Uterus (tissue), 2 donors: Measurements from ENCODE around the gene KLK4.
"Not testable (repeated sequence)": the region's sequence is repeated elsewhere in the genome, so short reads cannot be mapped to it uniquely, and the experiment has no call there.

Experiments used
- POLR2A ChIP-seq, 2 donors: fragments of 450-650 bp; IDR thresholded peaks; one replicate each; pipeline ENCODE4 v1.6.1; 2016; ENCODE audit warnings: antibody characterized with exemption in 2 of 2, mild to moderate bottlenecking in 1 of 2, moderate library complexity in 1 of 2
- TF ChIP-seq, protein P1 (sequence below), 4 experiments: fragments of 200-600 bp in 2 of 4; fragments of 450-650 bp in 2 of 4; sonication (generic) in 2 of 4; IDR thresholded peaks; one replicate each; pipeline ENCODE4 v1.5.1; 2016 to 2019; ENCODE audit warnings: antibody characterized with exemption in 4 of 4, mild to moderate bottlenecking in 2 of 4, moderate library complexity in 1 of 4

DNA sequence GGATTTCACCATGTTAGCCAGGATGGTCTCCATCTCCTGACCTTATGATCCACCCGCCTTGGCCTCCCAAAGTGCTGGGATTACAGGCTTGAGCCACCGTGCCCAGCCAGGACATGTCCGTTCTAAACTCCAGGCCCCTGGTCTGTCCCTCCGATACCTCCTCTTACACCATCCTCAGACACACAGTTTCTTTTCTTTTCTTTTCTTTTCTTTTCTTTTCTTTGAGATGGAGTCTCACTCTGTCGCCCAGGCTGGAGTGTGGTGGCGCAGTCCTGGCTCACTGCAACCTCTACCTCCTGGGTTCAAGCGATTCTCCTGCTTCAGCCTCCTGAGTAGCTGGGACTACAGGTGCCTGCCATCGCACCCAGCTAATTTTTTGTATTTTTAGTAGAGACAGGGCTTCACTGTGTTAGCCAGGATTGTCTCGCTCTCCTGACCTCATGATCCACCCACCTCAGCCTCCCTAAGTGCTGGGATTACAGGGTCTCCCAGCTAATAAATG is 15.1 kb downstream of the KLK4 start:
- TF ChIP-seq POLR2A (IDR thresholded peaks at IDR 0.05): not testable (repeated sequence)
- TF ChIP-seq, protein P1, sequence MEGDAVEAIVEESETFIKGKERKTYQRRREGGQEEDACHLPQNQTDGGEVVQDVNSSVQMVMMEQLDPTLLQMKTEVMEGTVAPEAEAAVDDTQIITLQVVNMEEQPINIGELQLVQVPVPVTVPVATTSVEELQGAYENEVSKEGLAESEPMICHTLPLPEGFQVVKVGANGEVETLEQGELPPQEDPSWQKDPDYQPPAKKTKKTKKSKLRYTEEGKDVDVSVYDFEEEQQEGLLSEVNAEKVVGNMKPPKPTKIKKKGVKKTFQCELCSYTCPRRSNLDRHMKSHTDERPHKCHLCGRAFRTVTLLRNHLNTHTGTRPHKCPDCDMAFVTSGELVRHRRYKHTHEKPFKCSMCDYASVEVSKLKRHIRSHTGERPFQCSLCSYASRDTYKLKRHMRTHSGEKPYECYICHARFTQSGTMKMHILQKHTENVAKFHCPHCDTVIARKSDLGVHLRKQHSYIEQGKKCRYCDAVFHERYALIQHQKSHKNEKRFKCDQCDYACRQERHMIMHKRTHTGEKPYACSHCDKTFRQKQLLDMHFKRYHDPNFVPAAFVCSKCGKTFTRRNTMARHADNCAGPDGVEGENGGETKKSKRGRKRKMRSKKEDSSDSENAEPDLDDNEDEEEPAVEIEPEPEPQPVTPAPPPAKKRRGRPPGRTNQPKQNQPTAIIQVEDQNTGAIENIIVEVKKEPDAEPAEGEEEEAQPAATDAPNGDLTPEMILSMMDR (IDR thresholded peaks at IDR 0.05): not testable (repeated sequence)
